ENCODE results near the gene ALAD.
"Not testable (repeated sequence)": the region's sequence is repeated elsewhere in the genome, so short reads cannot be mapped to it uniquely, and the experiment has no call there.

Gene ALAD

GRCh38 chr9:113401027-113401792 lies at the start of gene ALAD:
TSS of gene ALAD (minus strand) at chr9:113401284. CDS start at chr9:113393559, 7,725 bp downstream.
- TF ChIP-seq POLR2A (IDR thresholded peaks at IDR 0.05; ENCODE audit: low read length) (peak; percentile 87), GATA1 (IDR thresholded peaks at IDR 0.05; ENCODE audit: low read depth, low read length) (no peak)
- peak; percentile 100 for DNase-seq

GRCh38 chr9:113449376-113449775 lies 48.3 kb upstream of the ALAD start:
- TF ChIP-seq GATA1 (IDR thresholded peaks at IDR 0.05; ENCODE audit: low read depth, low read length): no peak
- no peak for TF ChIP-seq POLR2A (IDR thresholded peaks at IDR 0.05; ENCODE audit: low read length)
- no peak for DNase-seq

GRCh38 chr9:113446323-113446740 lies 45.2 kb upstream of the ALAD start:
- peak; percentile 43 to 71 for DNase-seq

GRCh38 chr9:113444736-113445135 lies 43.7 kb upstream of the ALAD start:
- no peak for DNase-seq
- no peak for TF ChIP-seq POLR2A (IDR thresholded peaks at IDR 0.05; ENCODE audit: low read length)
- no peak for TF ChIP-seq GATA1 (IDR thresholded peaks at IDR 0.05; ENCODE audit: low read depth, low read length)

More at GRCh38 chr9:113446323-113446740, 45.2 kb upstream of the ALAD start:
- no peak for TF ChIP-seq POLR2A (IDR thresholded peaks at IDR 0.05; ENCODE audit: low read length)

- DNase-seq: not testable (repeated sequence)
Measured at GRCh38 chr9:113437716-113438115, 36.6 kb upstream of the ALAD start.

GRCh38 chr9:113436728-113437515 lies 35.8 kb upstream of the ALAD start:
- no peak for DNase-seq
- TF ChIP-seq POLR2A (IDR thresholded peaks at IDR 0.05; ENCODE audit: low read length) (no peak), GATA1 (IDR thresholded peaks at IDR 0.05; ENCODE audit: low read depth, low read length) (no peak)

- TF ChIP-seq POLR2A (IDR thresholded peaks at IDR 0.05; ENCODE audit: low read length) (no peak), GATA1 (IDR thresholded peaks at IDR 0.05; ENCODE audit: low read depth, low read length) (no peak)
- no peak for DNase-seq
Measured at GRCh38 chr9:113431191-113431590, 30.1 kb upstream of the ALAD start.

- TF ChIP-seq GATA1 (IDR thresholded peaks at IDR 0.05; ENCODE audit: low read depth, low read length) (no peak), POLR2A (IDR thresholded peaks at IDR 0.05; ENCODE audit: low read length) (no peak)
- DNase-seq: no peak
Measured at GRCh38 chr9:113428062-113428615, 27.1 kb upstream of the ALAD start.

- peak in 1 of 2 experiments; percentile 18 for DNase-seq
- TF ChIP-seq GATA1 (IDR thresholded peaks at IDR 0.05; ENCODE audit: low read depth, low read length) (no peak), POLR2A (IDR thresholded peaks at IDR 0.05; ENCODE audit: low read length) (no peak)
Measured at GRCh38 chr9:113427629-113428028, 26.5 kb upstream of the ALAD start.

- no peak for DNase-seq
- TF ChIP-seq GATA1 (IDR thresholded peaks at IDR 0.05; ENCODE audit: low read depth, low read length) (no peak), POLR2A (IDR thresholded peaks at IDR 0.05; ENCODE audit: low read length) (no peak)
Measured at GRCh38 chr9:113426701-113427100, 25.6 kb upstream of the ALAD start.

- no peak for DNase-seq
- TF ChIP-seq POLR2A (IDR thresholded peaks at IDR 0.05; ENCODE audit: low read length) (no peak), GATA1 (IDR thresholded peaks at IDR 0.05; ENCODE audit: low read depth, low read length) (no peak)
Measured at GRCh38 chr9:113425072-113425471, 24.0 kb upstream of the ALAD start.

- no peak for DNase-seq
- TF ChIP-seq GATA1 (IDR thresholded peaks at IDR 0.05; ENCODE audit: low read depth, low read length): no peak
- TF ChIP-seq POLR2A (IDR thresholded peaks at IDR 0.05; ENCODE audit: low read length): no peak
Measured at GRCh38 chr9:113421726-113422125, 20.6 kb upstream of the ALAD start.

- peak; percentile 36 to 48 for DNase-seq
- TF ChIP-seq GATA1 (IDR thresholded peaks at IDR 0.05; ENCODE audit: low read depth, low read length): no peak
- no peak for TF ChIP-seq POLR2A (IDR thresholded peaks at IDR 0.05; ENCODE audit: low read length)
Measured at GRCh38 chr9:113417370-113417769, 16.3 kb upstream of the ALAD start.

GRCh38 chr9:113416149-113416721 lies 15.2 kb upstream of the ALAD start:
- DNase-seq: no peak
- TF ChIP-seq GATA1 (IDR thresholded peaks at IDR 0.05; ENCODE audit: low read depth, low read length) (no peak), POLR2A (IDR thresholded peaks at IDR 0.05; ENCODE audit: low read length) (no peak)
